ENCODE data around the gene SRSF1. TPM values are rescaled to one million over a fixed set of nuclear protein-coding genes. Genes with fewer than 3 reads are reported as not detected.

Gene SRSF1
- total RNA-seq, 1 donor from 2014 or later, result 92.4 TPM

DNA sequence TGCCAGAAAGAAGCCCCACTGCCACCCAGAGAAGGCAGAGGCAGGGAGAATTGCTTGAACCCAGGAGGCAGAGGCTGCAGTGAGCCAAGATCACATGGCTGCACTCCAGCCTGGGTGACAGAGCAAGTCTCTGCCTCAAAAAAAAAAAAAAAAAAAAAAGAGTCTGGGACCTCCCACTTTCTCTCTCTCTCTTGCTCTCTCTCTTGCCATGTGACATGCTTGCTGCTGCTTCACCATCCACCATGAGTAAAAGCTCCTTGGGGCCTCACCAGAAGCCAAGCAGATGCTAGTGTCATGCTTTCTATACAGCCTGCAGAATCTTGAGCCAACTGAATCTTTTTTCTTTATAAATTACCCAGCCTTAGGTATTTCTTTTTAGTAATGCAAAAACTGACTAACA, 21.5 kb upstream of the SRSF1 start:
- Histone ChIP-seq H3K9me3 (replicated peaks) (no peaks in the 10 kb centered on the region), H3K36me3 (no peaks in the 10 kb centered on the region), H3K4me1 (no peaks in the 10 kb centered on the region), H3K27me3 (ENCODE audit: low read depth) (peaks cover 34% of the 10 kb centered on the region), H3K27ac (replicated peaks) (no peak overlapping the region), H3K4me3 (no peak overlapping the region)
- TF ChIP-seq, protein P1, sequence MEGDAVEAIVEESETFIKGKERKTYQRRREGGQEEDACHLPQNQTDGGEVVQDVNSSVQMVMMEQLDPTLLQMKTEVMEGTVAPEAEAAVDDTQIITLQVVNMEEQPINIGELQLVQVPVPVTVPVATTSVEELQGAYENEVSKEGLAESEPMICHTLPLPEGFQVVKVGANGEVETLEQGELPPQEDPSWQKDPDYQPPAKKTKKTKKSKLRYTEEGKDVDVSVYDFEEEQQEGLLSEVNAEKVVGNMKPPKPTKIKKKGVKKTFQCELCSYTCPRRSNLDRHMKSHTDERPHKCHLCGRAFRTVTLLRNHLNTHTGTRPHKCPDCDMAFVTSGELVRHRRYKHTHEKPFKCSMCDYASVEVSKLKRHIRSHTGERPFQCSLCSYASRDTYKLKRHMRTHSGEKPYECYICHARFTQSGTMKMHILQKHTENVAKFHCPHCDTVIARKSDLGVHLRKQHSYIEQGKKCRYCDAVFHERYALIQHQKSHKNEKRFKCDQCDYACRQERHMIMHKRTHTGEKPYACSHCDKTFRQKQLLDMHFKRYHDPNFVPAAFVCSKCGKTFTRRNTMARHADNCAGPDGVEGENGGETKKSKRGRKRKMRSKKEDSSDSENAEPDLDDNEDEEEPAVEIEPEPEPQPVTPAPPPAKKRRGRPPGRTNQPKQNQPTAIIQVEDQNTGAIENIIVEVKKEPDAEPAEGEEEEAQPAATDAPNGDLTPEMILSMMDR (IDR thresholded peaks at IDR 0.05; ENCODE audit: borderline replicate concordance), result no peak
- DNase-seq, result no peak
- intact Hi-C loops (cut with micrococcal nuclease), result no loop called here

DNA sequence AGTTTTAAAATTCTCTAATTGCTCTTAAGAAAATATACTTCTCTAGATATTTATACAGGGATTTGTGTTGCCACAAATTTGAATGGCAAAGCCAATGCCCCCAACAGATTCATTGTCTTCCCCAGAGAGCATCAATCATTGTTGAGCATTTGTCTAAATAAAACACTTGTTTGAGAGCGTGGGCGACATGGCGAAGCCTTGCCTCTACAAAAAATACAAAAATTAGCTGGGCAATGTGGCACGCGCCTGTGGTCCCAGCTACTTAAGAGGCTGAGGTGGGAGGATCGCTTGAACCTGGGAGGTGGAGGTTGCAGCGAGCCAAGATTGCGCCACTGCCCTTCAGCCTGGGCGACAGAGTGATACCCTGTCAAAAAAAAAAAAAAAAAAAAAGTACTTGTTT, 13.4 kb upstream of the SRSF1 start:
- Histone ChIP-seq H3K36me3 (no peaks in the 10 kb centered on the region), H3K4me1 (no peaks in the 10 kb centered on the region), H3K4me3 (no peak overlapping the region), H3K27ac (replicated peaks) (no peak overlapping the region), H3K27me3 (ENCODE audit: low read depth) (peaks cover 12% of the 10 kb centered on the region), H3K9me3 (replicated peaks) (no peaks in the 10 kb centered on the region)
- no peak for DNase-seq
- TF ChIP-seq, protein P1 (IDR thresholded peaks at IDR 0.05; ENCODE audit: borderline replicate concordance), result no peak
- intact Hi-C loops (cut with micrococcal nuclease), result no loop called here

DNA sequence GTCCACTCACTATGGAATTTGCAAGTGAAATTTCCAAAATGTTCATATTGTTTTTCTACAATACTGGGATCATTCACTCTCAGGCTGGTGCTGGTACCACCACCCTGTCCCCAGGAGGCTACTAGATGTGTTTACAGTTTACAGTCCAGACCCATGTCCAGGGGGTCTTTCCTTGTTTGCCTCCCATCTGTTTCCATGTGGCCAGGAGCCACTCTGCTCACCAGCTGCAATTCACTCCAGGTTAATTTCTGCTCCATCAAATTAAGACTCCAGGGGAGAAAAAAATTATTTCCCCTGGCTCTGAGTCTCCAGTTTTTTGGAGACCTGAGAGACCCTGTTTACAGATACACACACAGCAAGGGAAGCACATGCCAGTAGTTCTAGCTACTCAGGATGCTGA, 12.5 kb upstream of the SRSF1 start:
- H3K27me3 ChIP-seq (ENCODE audit: low read depth), result peaks cover 3% of the 10 kb centered on the region
- H3K9me3 ChIP-seq (replicated peaks), result no peaks in the 10 kb centered on the region
- DNase-seq, result no peak
- H3K4me1 ChIP-seq, result no peaks in the 10 kb centered on the region
- H3K4me3 ChIP-seq, result no peak overlapping the region
- TF ChIP-seq, protein P1 (IDR thresholded peaks at IDR 0.05; ENCODE audit: borderline replicate concordance), result no peak
- no peaks in the 10 kb centered on the region for H3K36me3 ChIP-seq
- no peak overlapping the region for H3K27ac ChIP-seq (replicated peaks)
- intact Hi-C loops (cut with micrococcal nuclease), result no loop called here

DNA sequence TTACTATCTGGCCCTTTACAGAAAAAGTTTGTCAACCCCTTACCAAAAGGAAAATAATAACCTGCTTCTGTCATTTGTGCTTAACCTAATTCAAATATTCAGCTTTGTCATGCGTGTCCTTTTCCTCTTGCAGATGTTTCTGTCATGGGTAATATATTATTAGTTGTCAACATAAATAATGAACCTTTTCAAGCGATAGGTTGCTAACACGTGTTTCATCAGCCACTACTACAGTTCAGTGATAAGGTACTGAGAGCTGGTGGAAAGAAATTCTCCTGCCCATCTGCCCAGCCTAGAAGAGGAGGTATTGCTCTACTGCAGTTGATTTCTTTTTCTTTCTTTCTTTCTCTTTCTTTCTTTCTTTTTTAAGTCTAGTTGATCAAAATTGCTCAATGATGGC, 12.0 kb upstream of the SRSF1 start:
- intact Hi-C loops (cut with micrococcal nuclease), result no loop called here
- H3K4me3 ChIP-seq, result no peak overlapping the region
- no peak for DNase-seq
- no peaks in the 10 kb centered on the region for H3K4me1 ChIP-seq
- H3K9me3 ChIP-seq (replicated peaks), result no peaks in the 10 kb centered on the region
- no peak overlapping the region for H3K27ac ChIP-seq (replicated peaks)
- no peaks in the 10 kb centered on the region for H3K36me3 ChIP-seq
- TF ChIP-seq, protein P1 (IDR thresholded peaks at IDR 0.05; ENCODE audit: borderline replicate concordance), result no peak
- H3K27me3 ChIP-seq (ENCODE audit: low read depth), result no peaks in the 10 kb centered on the region

DNA sequence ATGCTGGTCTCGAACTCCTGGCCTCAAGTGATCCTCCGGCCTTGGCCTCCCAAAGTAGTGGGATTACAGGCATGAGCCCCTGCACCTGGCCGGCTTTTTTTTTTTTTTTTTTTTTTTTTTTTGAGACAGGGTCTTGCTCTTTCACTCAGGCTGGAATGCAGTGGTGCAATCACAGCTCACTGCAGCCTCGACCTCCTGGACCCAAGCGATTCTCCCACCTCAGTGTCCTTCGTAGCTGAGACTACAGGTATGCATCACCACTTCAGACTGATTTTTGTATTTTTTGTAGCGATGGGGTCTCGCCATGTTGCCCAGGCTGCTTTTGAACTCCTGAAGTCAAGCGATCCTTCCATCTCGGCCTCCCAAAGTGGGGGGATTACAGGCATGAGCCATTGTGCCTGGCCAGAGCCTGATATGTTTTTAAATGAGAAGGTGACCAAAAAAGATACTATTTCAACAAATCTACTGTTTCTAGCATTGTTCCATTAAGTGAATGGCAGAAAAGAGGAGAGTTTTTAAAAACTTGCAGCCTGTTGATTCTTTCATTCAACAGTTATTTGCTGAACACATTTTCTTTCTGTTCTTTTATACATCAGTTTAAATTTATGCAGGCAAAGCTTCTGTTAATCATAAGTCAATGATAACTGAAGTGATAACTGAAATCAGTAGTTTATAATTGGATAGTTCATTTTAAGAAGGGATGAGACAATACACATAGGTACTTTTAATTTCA, 3.2 kb upstream of the SRSF1 start:
- intact Hi-C loops (cut with micrococcal nuclease), result no loop called here
- DNase-seq, result no peak
- Histone ChIP-seq H3K4me1 (peaks cover 29% of the 10 kb centered on the region), H3K4me3 (no peak overlapping the region), H3K27me3 (ENCODE audit: low read depth) (no peaks in the 10 kb centered on the region), H3K9me3 (replicated peaks) (no peaks in the 10 kb centered on the region), H3K36me3 (peaks cover 9% of the 10 kb centered on the region), H3K27ac (replicated peaks) (no peak overlapping the region)
- TF ChIP-seq, protein P1 (IDR thresholded peaks at IDR 0.05; ENCODE audit: borderline replicate concordance), result no peak

All from left ventricle myocardium inferior (tissue), 1 donor.